D341Med (cell line): Measurements from ENCODE around the gene GALK1.

Source experiments
- DNase-seq: peaks from one replicate; pipeline ENCODE4 v3.0.0; 2012; ENCODE audit warnings: low spot score

The GALK1 gene

DNA sequence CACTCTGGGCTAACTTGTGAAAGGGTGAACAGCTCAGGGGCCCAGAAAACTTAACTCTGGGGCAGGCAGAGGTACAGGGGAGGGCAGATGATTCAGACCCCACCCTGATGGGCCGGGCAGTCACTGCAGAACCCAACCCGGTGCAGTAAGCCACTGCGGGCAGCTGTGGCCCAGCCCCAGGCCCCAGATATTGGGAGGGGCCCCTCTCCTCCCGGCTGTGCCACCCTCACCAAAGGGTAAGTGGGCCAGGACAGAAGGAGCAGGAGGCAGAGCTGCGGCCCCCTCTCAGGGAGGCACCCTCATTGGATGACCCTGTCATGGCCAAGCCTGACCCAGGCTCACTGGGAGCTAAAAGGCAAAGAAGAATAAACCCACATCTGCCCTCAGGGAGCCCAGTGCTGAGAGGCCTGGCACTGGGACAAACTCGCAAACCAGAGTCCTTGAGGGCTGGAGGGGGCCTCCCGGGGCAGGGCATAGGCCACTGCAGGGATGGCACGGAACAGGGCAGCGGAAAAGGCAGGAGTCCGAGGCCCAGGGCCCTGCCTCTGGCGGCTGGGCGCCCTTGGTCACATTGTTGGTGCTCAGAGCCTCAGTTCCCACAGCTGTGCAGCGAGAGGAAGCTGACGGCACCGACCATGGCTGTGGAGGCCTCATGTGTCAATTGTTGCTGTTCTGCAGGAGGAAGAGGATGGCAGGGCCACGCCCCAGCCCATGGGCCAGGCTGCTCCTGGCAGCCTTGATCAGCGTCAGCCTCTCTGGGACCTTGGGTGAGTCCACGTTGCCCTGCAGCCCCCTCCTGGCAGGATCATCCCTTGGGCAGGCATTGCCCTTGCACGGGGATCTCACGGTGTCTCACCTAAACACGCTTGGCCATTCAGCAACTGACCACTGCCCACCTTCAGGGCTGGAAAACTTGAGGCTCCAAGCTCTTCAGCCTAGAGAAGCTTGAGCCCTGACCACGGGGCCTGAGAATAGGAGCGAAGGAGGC is 40.7 kb downstream of the GALK1 start:
- no peak for DNase-seq

DNA sequence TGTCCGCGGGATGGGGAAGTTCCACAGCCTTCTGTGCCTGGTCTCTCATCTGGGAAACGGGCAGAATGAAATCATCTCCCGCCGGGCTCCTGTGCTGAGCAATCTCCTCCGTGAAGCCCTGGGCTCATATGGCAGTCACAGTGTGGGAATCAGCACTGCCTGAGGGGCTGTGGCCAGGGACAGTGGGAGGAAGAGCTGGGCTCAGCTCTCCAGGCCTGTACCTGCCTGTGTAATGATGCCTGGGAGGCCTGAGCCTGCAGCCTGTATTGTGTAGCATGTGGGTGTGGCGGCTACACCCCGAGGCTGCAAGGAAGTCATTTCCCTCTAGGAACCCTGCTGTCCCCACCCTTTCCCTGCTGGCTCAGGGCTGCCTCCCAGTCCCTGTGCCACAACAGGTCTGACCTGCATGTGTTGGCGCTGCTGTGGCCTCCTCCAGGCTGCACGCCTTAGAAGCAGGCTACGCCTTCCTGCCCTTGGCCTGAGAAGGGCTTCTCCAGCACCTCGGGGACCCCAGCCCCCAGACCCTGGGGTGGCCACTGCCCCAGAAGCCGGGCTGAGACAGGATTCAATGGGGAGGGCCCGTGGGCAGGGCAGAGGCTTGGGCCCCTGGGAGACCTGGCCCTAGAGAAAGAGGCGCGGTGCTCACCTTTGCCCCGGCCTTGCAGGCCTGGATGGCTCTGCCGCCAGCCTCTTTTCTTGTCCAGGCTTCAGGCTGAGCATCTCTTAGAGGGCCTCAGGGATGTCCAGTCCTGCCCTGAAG is 41.6 kb downstream of the GALK1 start:
- DNase-seq, result no peak

DNA sequence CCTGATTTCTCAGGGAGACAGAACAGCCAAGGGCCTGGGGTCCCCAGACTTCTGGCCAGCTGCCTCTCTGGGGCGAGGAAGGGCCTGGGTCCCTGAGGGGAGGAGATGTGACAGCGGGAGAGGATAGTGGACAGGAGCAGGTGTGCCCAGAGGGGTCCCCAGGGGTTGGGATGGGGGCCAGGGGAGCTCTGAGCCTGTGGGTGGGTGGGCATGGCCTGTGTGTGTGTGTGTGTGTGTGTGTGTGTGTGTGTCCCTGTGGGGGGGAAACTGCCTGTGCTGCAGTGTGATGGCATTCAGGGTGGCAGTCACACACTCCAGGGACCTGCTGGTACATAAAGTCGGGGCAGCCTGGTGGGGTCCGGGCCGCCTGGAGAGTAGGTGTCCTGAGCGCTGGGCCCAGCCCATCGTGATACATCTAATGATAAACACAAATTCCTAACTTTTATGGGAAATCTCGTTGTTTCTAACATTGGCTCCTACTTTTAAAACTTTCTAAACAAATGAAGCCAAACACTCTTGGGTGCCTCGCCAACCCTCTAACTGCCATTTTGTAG is 42.4 kb downstream of the GALK1 start:
- DNase-seq, result no peak

DNA sequence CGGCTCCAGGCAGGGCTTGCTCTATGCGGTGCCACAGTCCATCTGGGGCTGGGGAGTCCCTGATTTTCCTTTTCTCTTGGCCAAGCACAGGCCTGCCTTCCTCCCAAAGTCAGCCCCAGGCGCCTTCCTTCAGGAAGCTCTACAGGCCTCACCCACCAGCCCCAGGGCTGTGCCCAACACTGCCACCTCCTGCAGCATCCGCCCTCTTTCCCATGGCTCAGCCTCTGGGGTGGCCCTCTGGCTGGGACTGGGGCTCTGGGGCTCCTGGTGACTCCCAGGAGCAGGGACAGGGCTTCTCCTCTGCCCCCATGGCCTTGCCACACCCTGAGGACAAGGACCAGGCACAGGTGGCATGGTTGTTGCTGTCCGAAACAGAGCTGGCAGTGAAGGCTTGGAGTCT is 42.9 kb downstream of the GALK1 start:
- no peak for DNase-seq

- no peak for DNase-seq
Measured at GRCh38 chr17:75721463-75722011, 43.5 kb downstream of the GALK1 start.

DNA sequence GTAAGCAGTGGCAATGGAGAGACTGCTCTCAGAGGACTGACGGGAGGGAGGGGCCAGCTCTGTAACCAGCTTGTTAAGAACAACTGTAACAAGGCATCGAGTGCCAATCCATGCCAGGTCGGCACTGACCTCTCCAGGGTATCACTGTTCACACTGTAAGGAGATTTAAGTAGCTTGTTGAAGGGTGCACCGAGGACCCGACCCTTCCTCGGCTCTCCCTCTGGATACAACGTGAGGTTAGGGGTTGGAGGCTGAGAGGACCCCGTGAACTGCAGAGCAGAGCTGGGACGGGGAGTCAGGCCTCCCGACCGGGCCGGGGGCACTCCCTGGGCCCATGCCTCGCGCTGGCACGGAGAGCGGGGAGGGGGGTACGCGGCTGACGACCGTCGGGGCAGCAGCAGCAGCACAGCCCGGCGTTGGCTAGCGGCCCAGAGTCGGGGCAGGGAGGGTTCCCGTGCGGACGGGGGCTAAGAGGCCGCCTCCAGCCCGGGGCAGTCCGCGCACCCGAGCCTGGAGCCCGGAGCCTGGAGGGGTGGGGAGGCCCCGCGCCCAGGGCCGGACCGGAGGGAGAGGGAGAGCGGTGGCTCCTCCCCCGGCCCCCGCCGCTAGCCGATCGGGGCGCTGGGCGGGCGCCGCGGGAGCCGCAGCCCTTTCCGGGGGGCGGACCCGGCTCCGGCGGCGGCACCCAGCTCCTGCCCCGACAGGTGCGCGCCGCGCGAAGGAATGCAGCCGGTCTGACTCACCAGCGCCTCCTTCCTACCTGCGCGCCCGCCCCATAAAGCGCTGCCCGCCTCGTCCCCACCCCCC is 44.1 kb downstream of the GALK1 start, which contains the start of gene ITGB4:
ITGB4 (plus strand) TSS at position 804 of the 807 bp plus-strand sequence. CDS start 3,245 bp downstream, outside the sequence.
- DNase-seq, result peak; percentile 81

GRCh38 chr17:75719732-75720131 is 45.3 kb downstream of the GALK1 start:
- no peak for DNase-seq

- no peak for DNase-seq
Measured at GRCh38 chr17:75712446-75712845, 52.5 kb downstream of the GALK1 start.
